Measurements from ENCODE around the gene FAM222B.

The FAM222B gene

DNA sequence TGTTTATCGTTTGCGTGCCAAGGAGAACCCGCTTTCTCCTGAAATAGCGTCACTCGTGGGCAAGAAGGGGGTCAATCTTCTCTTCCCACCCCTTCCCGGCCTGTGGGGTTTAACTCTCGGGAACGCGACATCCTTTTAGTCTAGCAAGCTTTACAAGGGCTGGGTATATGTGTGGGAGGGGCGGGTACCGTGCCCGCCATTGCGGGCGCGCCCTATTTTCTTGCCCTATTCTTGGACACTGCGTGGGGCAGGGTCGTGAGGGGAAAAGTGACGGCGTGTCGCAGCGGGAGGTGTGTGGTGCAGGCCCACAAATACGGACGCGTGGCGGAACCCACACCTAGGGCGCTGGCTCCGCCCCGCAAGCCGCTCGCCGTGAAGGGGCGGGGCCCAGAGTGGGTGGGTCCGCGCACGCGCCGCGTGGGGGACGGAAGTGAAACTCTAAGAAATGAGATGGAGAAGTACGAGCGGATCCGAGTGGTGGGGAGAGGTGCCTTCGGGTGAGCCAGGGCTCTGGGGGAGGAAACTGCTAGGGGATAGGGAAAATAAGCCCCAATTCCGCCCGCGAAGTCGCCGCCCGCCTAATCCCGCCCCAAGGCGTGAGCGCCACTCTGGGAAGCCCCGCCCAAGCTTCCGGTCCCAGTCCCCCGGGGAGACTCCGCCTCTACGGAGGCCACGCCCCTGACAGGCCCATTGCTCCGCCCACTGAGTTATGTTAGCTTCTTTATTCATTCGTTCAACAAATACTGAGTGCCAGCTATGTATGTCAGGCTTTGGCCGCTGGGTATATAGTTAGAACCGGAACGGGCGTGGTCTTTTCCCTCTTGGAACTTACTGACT is 114.0 kb downstream of the FAM222B start, which contains the start of gene NEK8 (continued):
- TF ChIP-seq, protein P1, sequence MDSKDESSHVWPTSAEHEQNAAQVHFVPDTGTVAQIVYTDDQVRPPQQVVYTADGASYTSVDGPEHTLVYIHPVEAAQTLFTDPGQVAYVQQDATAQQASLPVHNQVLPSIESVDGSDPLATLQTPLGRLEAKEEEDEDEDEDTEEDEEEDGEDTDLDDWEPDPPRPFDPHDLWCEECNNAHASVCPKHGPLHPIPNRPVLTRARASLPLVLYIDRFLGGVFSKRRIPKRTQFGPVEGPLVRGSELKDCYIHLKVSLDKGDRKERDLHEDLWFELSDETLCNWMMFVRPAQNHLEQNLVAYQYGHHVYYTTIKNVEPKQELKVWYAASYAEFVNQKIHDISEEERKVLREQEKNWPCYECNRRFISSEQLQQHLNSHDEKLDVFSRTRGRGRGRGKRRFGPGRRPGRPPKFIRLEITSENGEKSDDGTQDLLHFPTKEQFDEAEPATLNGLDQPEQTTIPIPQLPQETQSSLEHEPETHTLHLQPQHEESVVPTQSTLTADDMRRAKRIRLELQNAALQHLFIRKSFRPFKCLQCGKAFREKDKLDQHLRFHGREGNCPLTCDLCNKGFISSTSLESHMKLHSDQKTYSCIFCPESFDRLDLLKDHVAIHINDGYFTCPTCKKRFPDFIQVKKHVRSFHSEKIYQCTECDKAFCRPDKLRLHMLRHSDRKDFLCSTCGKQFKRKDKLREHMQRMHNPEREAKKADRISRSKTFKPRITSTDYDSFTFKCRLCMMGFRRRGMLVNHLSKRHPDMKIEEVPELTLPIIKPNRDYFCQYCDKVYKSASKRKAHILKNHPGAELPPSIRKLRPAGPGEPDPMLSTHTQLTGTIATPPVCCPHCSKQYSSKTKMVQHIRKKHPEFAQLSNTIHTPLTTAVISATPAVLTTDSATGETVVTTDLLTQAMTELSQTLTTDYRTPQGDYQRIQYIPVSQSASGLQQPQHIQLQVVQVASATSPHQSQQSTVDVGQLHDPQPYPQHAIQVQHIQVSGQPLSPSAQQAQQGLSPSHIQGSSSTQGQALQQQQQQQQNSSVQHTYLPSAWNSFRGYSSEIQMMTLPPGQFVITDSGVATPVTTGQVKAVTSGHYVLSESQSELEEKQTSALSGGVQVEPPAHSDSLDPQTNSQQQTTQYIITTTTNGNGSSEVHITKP (tag by site-specific recombination; IDR thresholded peaks at IDR 0.05): peak; percentile 29
- TF ChIP-seq SP2 (tag by site-specific recombination; IDR thresholded peaks at IDR 0.05): peak; percentile 93
- TF ChIP-seq, protein P2, sequence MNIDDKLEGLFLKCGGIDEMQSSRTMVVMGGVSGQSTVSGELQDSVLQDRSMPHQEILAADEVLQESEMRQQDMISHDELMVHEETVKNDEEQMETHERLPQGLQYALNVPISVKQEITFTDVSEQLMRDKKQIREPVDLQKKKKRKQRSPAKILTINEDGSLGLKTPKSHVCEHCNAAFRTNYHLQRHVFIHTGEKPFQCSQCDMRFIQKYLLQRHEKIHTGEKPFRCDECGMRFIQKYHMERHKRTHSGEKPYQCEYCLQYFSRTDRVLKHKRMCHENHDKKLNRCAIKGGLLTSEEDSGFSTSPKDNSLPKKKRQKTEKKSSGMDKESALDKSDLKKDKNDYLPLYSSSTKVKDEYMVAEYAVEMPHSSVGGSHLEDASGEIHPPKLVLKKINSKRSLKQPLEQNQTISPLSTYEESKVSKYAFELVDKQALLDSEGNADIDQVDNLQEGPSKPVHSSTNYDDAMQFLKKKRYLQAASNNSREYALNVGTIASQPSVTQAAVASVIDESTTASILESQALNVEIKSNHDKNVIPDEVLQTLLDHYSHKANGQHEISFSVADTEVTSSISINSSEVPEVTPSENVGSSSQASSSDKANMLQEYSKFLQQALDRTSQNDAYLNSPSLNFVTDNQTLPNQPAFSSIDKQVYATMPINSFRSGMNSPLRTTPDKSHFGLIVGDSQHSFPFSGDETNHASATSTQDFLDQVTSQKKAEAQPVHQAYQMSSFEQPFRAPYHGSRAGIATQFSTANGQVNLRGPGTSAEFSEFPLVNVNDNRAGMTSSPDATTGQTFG (tag by site-specific recombination; IDR thresholded peaks at IDR 0.05; ENCODE audit: borderline replicate concordance): no peak
- no peak for TF ChIP-seq ZNF660 (tag by site-specific recombination; IDR thresholded peaks at IDR 0.05)
- TF ChIP-seq ZSCAN23 (tag by site-specific recombination; IDR thresholded peaks at IDR 0.05): no peak
- TF ChIP-seq IKZF3 (tag by site-specific recombination; IDR thresholded peaks at IDR 0.05): no peak
- TF ChIP-seq, protein P3, sequence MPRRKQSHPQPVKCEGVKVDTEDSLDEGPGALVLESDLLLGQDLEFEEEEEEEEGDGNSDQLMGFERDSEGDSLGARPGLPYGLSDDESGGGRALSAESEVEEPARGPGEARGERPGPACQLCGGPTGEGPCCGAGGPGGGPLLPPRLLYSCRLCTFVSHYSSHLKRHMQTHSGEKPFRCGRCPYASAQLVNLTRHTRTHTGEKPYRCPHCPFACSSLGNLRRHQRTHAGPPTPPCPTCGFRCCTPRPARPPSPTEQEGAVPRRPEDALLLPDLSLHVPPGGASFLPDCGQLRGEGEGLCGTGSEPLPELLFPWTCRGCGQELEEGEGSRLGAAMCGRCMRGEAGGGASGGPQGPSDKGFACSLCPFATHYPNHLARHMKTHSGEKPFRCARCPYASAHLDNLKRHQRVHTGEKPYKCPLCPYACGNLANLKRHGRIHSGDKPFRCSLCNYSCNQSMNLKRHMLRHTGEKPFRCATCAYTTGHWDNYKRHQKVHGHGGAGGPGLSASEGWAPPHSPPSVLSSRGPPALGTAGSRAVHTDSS (tag by site-specific recombination; IDR thresholded peaks at IDR 0.05): no peak
- TF ChIP-seq ZNF626 (tag by site-specific recombination; IDR thresholded peaks at IDR 0.05): no peak
- TF ChIP-seq, protein P4, sequence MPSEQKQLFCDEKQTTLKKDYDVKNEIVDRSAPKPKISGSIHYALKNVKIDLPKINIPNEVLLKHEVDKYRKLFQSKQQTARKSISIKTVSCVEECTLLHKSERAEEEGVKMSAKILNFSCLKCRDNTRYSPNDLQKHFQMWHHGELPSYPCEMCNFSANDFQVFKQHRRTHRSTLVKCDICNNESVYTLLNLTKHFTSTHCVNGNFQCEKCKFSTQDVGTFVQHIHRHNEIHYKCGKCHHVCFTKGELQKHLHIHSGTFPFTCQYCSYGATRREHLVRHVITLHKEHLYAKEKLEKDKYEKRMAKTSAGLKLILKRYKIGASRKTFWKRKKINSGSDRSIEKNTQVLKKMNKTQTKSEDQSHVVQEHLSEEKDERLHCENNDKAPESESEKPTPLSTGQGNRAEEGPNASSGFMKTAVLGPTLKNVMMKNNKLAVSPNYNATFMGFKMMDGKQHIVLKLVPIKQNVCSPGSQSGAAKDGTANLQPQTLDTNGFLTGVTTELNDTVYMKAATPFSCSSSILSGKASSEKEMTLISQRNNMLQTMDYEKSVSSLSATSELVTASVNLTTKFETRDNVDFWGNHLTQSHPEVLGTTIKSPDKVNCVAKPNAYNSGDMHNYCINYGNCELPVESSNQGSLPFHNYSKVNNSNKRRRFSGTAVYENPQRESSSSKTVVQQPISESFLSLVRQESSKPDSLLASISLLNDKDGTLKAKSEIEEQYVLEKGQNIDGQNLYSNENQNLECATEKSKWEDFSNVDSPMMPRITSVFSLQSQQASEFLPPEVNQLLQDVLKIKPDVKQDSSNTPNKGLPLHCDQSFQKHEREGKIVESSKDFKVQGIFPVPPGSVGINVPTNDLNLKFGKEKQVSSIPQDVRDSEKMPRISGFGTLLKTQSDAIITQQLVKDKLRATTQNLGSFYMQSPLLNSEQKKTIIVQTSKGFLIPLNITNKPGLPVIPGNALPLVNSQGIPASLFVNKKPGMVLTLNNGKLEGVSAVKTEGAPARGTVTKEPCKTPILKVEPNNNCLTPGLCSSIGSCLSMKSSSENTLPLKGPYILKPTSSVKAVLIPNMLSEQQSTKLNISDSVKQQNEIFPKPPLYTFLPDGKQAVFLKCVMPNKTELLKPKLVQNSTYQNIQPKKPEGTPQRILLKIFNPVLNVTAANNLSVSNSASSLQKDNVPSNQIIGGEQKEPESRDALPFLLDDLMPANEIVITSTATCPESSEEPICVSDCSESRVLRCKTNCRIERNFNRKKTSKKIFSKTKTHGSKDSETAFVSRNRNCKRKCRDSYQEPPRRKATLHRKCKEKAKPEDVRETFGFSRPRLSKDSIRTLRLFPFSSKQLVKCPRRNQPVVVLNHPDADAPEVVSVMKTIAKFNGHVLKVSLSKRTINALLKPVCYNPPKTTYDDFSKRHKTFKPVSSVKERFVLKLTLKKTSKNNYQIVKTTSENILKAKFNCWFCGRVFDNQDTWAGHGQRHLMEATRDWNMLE (tag by site-specific recombination; conservative IDR thresholded peaks at IDR 0.05; ENCODE audit: low read depth): no peak
- TF ChIP-seq, protein P5, sequence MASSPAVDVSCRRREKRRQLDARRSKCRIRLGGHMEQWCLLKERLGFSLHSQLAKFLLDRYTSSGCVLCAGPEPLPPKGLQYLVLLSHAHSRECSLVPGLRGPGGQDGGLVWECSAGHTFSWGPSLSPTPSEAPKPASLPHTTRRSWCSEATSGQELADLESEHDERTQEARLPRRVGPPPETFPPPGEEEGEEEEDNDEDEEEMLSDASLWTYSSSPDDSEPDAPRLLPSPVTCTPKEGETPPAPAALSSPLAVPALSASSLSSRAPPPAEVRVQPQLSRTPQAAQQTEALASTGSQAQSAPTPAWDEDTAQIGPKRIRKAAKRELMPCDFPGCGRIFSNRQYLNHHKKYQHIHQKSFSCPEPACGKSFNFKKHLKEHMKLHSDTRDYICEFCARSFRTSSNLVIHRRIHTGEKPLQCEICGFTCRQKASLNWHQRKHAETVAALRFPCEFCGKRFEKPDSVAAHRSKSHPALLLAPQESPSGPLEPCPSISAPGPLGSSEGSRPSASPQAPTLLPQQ (tag by site-specific recombination; IDR thresholded peaks at IDR 0.05): 0 out of 2 replicates have a peak, but pooled peaks have one; percentile 39
- peak; percentile 68 for TF ChIP-seq ZIC2 (tag by site-specific recombination; IDR thresholded peaks at IDR 0.05)
- TF ChIP-seq SCRT2 (tag by site-specific recombination; IDR thresholded peaks at IDR 0.05): no peak
- TF ChIP-seq GLIS2 (tag by site-specific recombination; IDR thresholded peaks at IDR 0.05): peak; percentile 98
- TF ChIP-seq, protein P6, sequence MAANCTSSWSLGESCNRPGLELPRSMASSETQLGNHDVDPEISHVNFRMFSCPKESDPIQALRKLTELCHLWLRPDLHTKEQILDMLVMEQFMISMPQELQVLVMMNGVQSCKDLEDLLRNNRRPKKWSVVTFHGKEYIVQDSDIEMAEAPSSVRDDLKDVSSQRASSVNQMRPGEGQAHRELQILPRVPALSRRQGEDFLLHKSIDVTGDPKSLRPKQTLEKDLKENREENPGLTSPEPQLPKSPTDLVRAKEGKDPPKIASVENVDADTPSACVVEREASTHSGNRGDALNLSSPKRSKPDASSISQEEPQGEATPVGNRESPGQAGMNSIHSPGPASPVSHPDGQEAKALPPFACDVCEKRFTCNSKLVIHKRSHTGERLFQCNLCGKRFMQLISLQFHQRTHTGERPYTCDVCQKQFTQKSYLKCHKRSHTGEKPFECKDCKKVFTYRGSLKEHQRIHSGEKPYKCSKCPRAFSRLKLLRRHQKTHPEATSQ (tag by site-specific recombination; IDR thresholded peaks at IDR 0.05): no peak; the same call in 1 of the 2 replicates
- TF ChIP-seq, protein P7, sequence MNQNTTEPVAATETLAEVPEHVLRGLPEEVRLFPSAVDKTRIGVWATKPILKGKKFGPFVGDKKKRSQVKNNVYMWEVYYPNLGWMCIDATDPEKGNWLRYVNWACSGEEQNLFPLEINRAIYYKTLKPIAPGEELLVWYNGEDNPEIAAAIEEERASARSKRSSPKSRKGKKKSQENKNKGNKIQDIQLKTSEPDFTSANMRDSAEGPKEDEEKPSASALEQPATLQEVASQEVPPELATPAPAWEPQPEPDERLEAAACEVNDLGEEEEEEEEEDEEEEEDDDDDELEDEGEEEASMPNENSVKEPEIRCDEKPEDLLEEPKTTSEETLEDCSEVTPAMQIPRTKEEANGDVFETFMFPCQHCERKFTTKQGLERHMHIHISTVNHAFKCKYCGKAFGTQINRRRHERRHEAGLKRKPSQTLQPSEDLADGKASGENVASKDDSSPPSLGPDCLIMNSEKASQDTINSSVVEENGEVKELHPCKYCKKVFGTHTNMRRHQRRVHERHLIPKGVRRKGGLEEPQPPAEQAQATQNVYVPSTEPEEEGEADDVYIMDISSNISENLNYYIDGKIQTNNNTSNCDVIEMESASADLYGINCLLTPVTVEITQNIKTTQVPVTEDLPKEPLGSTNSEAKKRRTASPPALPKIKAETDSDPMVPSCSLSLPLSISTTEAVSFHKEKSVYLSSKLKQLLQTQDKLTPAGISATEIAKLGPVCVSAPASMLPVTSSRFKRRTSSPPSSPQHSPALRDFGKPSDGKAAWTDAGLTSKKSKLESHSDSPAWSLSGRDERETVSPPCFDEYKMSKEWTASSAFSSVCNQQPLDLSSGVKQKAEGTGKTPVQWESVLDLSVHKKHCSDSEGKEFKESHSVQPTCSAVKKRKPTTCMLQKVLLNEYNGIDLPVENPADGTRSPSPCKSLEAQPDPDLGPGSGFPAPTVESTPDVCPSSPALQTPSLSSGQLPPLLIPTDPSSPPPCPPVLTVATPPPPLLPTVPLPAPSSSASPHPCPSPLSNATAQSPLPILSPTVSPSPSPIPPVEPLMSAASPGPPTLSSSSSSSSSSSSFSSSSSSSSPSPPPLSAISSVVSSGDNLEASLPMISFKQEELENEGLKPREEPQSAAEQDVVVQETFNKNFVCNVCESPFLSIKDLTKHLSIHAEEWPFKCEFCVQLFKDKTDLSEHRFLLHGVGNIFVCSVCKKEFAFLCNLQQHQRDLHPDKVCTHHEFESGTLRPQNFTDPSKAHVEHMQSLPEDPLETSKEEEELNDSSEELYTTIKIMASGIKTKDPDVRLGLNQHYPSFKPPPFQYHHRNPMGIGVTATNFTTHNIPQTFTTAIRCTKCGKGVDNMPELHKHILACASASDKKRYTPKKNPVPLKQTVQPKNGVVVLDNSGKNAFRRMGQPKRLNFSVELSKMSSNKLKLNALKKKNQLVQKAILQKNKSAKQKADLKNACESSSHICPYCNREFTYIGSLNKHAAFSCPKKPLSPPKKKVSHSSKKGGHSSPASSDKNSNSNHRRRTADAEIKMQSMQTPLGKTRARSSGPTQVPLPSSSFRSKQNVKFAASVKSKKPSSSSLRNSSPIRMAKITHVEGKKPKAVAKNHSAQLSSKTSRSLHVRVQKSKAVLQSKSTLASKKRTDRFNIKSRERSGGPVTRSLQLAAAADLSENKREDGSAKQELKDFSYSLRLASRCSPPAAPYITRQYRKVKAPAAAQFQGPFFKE (tag by site-specific recombination; IDR thresholded peaks at IDR 0.05; ENCODE audit: borderline replicate concordance): no peak

Data from HEK293 (cell line).